ENCODE measurements around the gene POLD3. TPM values are rescaled to one million over a fixed set of nuclear protein-coding genes. Genes with fewer than 3 reads are reported as not detected.

POLD3 gene
- total RNA-seq, 2 donors from 2014 or later, result 4.6 to 7.0 TPM

DNA sequence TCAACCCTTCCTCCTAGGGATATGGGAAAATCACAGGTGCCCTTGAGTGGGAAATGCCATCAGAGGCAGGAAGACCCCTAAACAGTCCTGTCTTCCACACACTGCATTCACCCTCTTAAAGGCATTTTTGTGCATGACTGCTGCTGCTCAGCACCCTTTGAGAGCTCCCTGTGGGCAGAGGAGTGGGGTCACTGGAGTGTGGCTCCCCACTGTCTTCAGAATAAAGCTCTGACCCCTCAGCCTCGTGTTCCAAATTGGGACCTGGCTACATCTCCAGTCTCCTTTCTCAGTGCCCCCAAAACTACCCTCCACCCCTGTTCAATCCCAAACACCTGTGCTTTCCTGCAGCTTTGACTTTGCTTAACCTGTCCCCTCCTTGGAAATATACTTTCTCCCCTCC lies 92.3 kb downstream of the POLD3 start:
- Histone ChIP-seq H3K4me3 (no peak overlapping the region), H3K27me3 (no peaks in the 10 kb centered on the region), H3K27ac (no peak overlapping the region), H3K4me1 (peaks cover 0 to 19% of the 10 kb centered on the region in 2 donors), H3K36me3 (no peaks in the 10 kb centered on the region), H3K9me3 (no peaks in the 10 kb centered on the region)
- TF ChIP-seq CTCF (IDR thresholded peaks at IDR 0.05), result no peak
- no peak for DNase-seq (ENCODE audit: low spot score)

GRCh38 chr11:74685338-74685737 lies 93.0 kb downstream of the POLD3 start:
- no peaks in the 10 kb centered on the region for H3K9me3 ChIP-seq
- no peak overlapping the region for H3K27ac ChIP-seq
- H3K4me3 ChIP-seq, result no peak overlapping the region
- peaks cover 0 to 19% of the 10 kb centered on the region in 2 donors for H3K4me1 ChIP-seq
- no peak for TF ChIP-seq CTCF (IDR thresholded peaks at IDR 0.05)
- no peaks in the 10 kb centered on the region for H3K27me3 ChIP-seq
- no peak for DNase-seq (ENCODE audit: low spot score)
- H3K36me3 ChIP-seq, result no peaks in the 10 kb centered on the region

- Histone ChIP-seq H3K4me1 (peaks cover 0 to 19% of the 10 kb centered on the region in 2 donors), H3K36me3 (no peaks in the 10 kb centered on the region), H3K27me3 (no peaks in the 10 kb centered on the region), H3K4me3 (no peak overlapping the region), H3K27ac (no peak overlapping the region), H3K9me3 (no peaks in the 10 kb centered on the region)
- DNase-seq (ENCODE audit: low spot score), result no peak
- no peak for TF ChIP-seq CTCF (IDR thresholded peaks at IDR 0.05)
Observed at GRCh38 chr11:74685905-74686304, 93.5 kb downstream of the POLD3 start.

DNA sequence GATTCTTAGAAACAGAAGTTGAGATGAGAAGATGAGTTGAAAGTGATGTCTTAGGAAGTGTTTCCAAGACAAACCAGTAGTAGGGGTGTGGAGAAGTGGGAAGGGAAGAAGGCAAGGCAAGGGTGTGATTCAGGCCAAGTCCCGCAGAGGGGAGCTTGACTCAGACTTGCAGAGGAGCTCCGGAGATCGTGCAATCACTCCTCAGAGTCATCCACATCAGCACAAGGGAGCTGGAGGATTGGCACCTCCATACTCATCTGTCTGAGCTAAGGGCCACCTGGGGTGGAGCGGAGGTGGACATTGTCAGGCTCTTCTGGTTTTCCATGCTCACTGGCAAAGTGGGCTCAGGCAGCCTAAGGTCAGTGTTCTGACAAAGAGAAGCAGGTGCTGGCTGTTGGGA lies 94.4 kb downstream of the POLD3 start:
- no peak for DNase-seq (ENCODE audit: low spot score)
- H3K36me3 ChIP-seq, result no peaks in the 10 kb centered on the region
- H3K4me3 ChIP-seq, result no peak overlapping the region
- H3K9me3 ChIP-seq, result no peaks in the 10 kb centered on the region
- no peaks in the 10 kb centered on the region for H3K27me3 ChIP-seq
- peaks cover 0 to 19% of the 10 kb centered on the region in 2 donors for H3K4me1 ChIP-seq
- H3K27ac ChIP-seq, result peak overlapping the region in 1 of 2 donors; percentile 4
- TF ChIP-seq CTCF (IDR thresholded peaks at IDR 0.05), result no peak

- Histone ChIP-seq H3K4me3 (no peak overlapping the region), H3K27me3 (no peaks in the 10 kb centered on the region), H3K4me1 (peaks cover 0 to 13% of the 10 kb centered on the region in 2 donors), H3K9me3 (no peaks in the 10 kb centered on the region), H3K36me3 (no peaks in the 10 kb centered on the region), H3K27ac (peak overlapping the region in 1 of 2 donors; percentile 4)
- TF ChIP-seq CTCF (IDR thresholded peaks at IDR 0.05), result no peak
- DNase-seq (ENCODE audit: low spot score), result no peak
Observed at GRCh38 chr11:74687237-74688023, 95.0 kb downstream of the POLD3 start.

DNA sequence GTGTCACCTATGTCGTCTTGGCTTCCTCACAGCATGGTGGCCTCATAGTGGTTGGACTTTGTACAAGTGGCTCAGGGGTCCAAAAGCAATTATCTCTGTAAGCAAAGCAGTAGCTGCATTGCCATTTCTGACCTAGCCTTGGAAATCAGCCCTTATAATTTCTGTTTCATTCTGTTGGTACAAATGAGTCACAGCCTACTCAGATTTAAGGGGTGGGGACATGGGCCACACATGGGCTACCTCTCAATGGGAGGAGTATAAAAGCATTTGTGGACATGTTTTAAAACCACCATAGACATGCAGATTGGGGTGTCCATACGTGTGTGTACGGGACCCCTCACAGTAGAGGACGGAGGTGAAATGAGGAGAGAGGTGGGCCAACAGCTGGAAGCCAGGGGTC lies 97.3 kb downstream of the POLD3 start:
- H3K4me3 ChIP-seq, result no peak overlapping the region
- no peaks in the 10 kb centered on the region for H3K27me3 ChIP-seq
- H3K9me3 ChIP-seq, result no peaks in the 10 kb centered on the region
- no peak overlapping the region for H3K27ac ChIP-seq
- no peaks in the 10 kb centered on the region for H3K4me1 ChIP-seq
- DNase-seq (ENCODE audit: low spot score), result no peak
- no peak for TF ChIP-seq CTCF (IDR thresholded peaks at IDR 0.05)
- H3K36me3 ChIP-seq, result no peaks in the 10 kb centered on the region
